CD4-positive, alpha-beta T cell treated with Interleukin-21 for 1 hour (primary cell): ENCODE results near the gene PRSS8.
A peak's percentile ranks its signal among the peaks of the same experiment; 100 is the strongest.
"Not testable (repeated sequence)": the region's sequence is repeated elsewhere in the genome, so short reads cannot be mapped to it uniquely, and the experiment has no call there.

Source experiments
- DNase-seq: peaks from one replicate; pipeline ENCODE4 v3.0.0-alpha.2; 2020

The PRSS8 gene

DNA sequence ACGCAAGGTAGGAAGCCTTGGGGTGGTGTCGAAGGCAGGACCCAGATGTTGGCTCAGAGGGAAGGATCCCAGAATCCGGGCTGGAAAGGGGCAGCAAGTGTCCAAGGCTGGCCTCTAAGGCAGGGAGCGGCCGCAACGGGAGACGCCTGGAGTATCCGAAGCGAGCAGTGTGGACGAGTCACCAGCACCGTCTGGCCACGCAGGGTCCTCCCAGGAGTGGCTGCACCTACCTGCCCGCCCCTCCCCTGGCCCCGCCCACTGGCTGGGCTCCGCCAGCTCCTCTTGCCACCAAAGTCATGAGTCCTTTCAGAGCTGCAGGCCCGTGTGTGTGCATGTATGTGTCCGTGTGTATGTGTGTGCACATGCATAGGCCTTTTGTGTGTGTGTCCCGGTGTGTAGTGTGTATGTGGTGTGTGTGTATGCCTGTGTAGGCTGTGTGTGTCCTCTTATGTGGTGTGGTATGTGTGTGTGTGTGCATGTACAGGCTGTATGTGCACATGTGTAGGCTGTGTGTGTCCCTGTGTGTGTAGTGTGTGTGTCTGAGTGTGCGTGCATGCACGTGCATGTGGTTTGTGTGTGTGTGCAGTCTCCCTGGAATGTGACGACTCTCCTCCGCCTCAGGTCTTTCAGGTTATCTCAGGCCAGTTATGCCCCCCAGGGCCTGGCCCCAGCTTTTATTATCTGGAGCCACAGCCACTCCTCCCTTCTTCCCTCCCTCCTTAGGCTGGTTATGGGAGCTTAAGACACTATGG is at the start of gene PRSS8:
Gene PRSS8, minus strand, starts transcription at position 193 of the 752 bp plus-strand sequence. CDS start 229 bp downstream, outside the sequence.
- no peak for DNase-seq

DNA sequence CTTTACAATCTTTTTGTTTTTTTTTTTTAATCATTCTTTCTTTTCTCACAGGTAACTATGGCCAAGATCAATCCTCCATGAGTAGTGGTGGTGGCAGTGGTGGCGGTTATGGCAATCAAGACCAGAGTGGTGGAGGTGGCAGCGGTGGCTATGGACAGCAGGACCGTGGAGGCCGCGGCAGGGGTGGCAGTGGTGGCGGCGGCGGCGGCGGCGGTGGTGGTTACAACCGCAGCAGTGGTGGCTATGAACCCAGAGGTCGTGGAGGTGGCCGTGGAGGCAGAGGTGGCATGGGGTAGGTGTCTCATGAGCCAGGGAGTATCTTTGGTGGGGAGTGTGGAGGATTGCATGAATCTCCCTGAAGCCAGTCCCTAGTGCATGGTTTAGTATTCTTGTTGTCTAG is 49.4 kb upstream of the PRSS8 start:
- no peak for DNase-seq

DNA sequence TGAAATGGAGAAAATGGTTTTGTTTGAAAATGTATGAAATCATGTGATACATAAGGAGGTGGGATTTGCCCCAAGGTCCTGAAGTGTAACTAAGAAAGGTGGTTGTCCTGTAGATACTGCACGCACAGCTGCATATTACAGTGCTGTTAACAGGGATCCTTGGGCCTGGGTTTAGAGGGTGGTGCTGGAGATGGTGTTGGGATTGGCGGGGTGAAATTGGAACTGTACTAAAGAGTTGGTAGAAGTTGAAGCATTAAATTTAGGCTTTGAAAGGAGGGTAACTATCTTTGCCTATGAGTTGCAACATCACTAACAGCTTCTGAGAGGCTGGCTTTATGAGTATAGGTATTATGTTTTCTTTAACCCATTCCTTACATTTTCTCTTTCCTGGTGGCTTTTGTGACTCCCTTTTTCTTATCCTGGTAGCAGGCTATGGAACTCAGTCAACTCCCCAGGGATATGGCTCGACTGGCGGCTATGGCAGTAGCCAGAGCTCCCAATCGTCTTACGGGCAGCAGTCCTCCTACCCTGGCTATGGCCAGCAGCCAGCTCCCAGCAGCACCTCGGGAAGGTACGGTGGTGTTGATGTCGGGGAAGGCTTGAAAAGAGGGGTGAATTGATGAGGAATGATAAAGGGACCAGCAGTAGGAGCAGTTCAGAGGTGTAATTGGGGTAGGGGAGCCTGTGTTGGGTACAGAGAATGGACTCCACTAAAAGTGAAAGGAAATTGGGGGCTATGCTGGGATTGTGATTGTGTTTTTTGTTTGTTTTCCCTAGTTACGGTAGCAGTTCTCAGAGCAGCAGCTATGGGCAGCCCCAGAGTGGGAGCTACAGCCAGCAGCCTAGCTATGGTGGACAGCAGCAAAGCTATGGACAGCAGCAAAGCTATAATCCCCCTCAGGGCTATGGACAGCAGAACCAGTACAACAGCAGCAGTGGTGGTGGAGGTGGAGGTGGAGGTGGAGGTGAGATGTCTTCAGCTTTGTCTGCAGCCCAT is 48.2 kb upstream of the PRSS8 start:
- no peak for DNase-seq

DNA sequence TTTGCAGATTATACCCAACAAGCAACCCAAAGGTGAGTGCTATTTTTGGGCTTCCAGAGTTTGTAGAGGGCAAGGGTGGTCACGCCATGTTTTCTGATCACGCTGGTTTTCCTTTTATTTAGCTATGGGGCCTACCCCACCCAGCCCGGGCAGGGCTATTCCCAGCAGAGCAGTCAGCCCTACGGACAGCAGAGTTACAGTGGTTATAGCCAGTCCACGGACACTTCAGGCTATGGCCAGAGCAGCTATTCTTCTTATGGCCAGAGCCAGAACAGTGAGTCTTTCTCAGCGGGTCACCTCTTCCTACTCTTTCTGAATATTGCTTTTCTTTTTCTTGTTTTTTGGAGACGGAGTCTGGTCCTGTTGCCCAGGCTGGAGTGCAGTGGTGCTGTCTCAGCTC is 46.9 kb upstream of the PRSS8 start:
- DNase-seq: no peak

DNA sequence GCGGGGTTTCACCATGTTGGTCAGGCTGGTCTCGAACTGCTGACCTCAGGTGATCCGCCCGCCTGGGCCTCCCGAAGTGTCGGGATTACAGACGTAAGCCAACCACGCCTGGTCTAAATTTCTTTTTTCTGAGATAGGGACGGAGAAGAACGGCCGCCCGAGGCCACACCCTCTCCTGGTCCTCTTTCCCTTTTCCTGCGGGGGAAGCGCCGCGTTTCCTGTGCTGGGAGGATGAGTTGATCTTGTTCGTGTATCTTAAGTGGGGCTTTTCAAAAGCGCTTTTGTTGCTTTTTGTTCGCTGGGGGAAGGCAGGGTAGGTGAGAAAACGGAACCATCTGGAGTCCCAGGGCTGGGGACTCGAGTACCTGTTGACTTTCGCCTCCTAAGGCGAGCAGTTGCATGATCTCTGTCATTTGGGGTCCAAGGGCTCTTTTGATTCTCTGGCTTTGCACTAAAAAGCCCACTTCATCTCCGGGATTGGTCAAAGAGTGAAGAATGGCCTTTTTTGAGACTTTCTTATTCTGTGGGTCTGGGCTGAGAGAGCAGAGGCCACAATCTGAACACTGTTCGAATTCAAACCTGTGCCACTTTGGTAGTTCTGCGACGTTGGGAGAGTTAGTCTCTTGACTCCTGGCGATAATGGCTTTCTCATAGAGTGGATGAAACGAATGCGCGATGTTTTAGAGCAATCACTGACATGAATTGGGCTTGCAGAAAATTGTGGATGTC is 45.7 kb upstream of the PRSS8 start:
- peak; percentile 44 for DNase-seq

DNA sequence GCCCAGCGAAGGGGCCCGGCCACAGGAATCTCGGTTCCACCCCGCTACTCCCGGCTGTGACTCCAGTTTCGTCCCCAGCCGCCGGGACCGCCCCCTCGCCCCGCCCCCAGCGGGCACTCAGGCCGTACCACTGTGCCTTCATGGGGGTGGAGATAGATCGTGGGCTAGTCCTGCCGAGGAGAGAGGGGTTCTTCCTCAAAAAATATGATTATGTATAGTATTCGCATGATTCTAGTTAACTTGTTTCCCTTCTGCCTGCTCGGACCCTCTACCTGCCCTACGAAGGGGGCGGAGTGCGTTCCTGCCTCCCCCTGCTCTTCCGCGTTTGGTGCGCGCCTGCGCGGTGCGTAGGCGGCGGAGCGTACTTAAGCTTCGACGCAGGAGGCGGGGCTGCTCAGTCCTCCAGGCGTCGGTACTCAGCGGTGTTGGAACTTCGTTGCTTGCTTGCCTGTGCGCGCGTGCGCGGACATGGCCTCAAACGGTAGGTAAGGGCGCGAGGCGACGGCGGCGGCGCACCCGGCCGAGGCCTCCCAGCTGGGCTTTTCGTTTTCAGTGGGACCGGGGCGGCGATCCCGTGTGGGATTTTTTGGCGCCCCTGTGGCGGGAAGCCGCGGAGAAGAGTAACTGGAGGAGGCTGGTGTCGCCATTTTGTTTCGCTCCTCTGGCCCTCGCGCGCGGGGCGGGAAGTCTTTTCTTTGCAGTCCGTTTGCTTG is 44.4 kb upstream of the PRSS8 start, which contains the start of gene FUS:
Gene FUS, plus strand, starts transcription at position 393 of the 713 bp plus-strand sequence. Its CDS starts 76 bp downstream, at position 469.
- DNase-seq: peak; percentile 93

DNA sequence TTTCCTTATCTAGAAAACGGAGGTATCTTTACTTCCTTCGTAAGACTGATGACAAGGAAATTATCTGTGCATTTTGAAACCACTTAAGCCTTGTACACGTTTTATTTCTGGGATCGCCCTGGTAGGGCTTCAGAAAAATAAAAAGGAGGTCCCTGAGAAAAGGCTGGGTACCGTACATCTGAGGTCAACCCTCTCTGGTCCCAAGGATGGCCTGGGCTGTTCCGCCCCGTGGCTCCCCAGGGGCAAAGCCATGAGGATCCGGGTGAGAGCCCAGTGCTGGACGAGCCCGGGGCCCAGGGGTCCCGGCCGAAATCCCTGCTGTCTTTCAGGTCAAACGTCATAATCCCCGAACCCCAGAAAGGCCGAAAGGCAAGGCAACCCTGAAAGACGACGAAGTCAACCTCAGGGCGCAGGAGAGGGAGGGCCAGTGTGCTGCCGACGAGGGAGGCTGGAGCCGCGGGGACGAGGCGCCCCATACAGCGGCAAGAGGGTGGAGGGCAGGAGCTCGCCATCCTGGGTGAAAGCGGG is 43.8 kb upstream of the PRSS8 start:
- DNase-seq: no peak

DNA sequence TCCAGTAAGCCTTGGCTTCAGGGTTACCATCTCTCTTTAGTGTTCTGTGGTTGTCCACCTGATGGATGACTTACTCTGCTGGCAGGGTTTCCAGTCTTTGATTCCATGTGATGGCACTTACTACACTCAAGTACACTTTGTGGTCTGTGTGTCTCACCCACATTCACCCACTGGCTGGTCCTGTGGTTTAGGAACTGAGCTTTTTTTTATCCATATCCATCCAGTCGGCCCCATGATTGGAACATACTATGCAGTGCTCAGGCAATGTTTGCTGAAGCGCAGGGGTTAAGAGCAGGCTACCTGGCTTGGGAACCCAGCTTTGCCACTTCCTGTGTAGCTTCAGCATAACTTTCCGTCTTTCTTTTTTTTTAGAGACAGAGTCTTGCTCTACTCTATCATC is 41.6 kb upstream of the PRSS8 start:
- DNase-seq: peak; percentile 64

DNA sequence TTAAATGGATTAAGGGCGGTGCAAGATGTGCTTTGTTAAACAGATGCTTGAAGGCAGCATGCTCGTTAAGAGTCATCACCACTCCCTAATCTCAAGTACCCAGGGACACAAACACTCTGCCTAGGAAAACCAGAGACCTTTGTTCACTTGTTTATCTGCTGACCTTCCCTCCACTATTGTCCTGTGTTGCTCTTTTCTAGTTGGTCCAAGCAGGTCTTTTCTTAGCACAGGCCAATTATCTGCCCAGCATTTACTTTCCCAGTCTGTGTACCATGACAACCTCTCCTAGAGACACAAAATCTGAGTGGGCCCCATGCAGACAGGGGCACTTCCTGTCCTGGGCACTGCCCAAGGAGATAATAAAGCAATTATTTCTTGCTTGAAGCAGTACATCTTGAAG is 34.5 kb upstream of the PRSS8 start:
- DNase-seq: not testable (repeated sequence)

DNA sequence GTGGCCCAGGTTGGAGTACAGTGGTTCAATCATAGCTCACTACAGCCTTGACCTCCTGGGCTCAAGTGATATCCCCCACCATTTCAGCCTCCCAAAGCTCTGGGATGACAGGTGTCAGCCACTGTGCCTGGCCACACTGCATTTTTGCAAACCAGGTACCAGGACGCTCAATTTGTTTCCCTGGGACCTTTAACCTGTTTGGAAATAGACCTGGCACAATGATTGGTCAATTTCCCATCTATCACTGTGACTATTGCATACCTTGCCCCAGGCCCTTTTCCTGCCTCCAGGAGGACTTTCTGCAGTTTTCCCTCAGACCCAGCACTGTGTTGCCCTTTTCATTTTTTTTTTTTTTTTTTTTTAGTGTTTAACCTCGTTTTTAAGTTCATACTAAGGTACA is 33.3 kb upstream of the PRSS8 start:
- DNase-seq: no peak

DNA sequence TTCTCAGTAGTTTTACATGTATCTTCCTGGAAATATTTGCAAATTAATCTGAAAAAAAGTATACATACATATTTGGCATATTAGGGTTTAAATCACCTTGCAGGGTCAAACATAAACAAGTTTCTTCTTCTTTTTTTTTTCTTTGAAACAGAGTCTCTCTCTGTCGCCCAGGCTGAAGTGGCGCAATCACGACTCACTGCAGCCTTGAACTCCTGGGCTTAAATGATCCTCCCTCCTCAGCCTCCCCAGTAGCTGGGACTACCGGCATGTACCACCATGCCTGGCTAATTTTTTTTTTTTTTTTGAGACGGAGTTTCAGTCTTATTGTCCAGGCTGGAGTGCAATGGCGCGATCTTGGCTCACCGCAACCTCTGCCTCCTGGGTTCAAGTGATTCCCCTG is 31.8 kb upstream of the PRSS8 start:
- DNase-seq: no peak

DNA sequence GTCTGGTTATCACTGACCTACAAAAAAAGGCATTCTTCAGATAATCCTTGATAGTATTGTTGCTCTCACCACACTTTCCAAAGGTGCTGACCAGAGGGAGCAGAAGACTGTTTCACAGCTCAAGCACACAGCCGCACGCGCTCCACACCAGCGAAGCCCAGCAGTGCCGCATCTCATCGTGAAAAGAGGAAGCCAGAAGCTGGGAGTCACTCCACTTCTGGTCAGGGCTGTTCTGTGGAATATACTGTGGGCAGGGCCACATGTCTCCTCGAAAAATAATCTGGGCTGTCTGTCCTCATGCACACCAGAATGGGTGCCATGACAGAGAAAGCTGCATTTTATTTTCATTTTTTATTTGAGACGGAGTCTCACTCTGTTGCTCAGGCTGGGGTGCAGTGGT is 21.6 kb upstream of the PRSS8 start:
- no peak for DNase-seq

DNA sequence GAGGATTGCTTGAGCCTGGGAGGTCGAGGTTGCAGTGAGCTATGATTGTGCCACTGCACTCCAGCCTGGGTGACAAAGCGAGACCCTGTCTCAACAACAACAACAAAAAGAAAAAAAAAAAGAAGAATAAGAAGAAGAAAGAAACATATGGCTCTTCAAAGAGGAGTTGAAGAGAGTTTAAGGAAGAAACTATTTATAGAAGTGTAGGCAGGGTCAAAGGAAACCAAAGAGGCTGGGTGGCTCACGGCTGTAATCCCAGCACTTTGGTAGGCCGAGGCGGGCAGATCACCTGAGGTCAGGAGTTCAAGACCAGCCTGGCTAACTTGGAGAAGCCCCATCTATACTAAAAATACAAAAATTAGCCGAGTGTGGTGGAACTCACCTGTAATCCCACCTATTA is 15.4 kb upstream of the PRSS8 start:
- DNase-seq: not testable (repeated sequence)

DNA sequence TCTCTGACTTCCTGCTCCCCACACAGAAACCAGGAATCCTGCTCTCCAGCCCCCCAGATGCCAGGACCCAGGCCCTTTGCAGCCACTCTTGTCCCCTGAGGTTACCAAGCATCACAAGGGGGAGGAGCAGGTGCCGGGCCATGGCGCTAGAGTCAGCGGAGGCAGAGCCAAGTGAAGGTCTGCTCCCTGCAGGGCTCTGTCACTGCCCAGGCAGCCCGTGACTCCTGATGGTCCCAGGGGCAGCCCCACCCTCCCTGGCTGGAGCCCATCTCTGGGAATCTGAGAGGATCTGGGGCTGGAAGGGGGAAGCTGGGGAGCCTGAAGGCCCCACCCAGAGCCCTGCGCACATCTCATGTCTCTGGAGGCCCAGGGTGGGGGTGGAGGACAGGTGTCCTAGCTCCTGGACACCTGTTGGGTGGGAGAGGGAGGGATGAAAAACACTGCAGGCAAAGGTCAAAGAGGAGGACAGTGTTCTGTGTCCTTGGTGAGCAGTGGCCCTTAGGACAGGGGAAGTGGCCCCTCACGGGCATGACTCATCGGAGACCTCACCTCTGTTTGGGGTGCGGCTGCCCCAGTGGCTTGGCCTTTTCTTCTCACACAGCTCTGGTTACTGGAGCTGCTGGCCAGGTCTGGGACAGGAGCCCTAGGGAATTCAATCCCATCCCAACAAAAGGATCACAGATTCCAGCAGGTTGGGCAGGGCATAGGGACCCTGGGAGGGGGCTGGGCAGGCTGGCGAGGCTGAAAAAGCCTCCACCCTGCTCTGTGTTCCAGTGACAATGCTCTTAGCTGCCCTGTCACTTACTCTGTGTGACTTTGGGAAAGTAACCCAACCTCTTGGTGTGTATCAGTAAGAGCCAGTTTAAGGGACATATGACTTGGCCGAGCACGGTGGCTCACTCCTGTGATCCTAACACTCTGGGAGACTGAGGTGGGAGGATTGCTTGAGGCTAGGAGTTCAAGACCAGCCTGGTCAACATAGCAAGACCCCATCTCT is 14.7 kb upstream of the PRSS8 start, which contains the start of gene PRSS36:
Gene PRSS36, minus strand, starts transcription at position 173 of the 997 bp plus-strand sequence. Its CDS starts 31 bp downstream, at position 142.
- DNase-seq: no peak

DNA sequence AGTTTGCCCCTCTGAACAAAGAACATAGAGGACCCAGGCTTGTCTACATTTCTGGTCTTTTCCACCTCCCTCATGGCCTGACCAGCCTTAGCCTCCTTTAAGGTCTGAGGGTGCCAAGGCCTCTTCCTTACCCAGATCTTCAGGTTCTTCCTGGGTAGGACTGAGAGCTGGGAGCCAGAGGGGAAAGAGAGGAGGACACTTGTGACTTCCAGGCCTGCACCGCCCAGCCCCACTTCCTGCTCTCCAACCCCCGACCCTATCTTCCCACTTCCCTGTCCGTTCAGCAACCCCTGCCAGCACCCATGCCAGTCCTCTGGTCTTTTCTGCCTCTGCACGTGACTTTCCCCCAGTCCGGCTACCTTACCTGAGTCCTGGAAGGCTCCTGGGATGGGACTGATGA is 13.8 kb upstream of the PRSS8 start:
- no peak for DNase-seq

DNA sequence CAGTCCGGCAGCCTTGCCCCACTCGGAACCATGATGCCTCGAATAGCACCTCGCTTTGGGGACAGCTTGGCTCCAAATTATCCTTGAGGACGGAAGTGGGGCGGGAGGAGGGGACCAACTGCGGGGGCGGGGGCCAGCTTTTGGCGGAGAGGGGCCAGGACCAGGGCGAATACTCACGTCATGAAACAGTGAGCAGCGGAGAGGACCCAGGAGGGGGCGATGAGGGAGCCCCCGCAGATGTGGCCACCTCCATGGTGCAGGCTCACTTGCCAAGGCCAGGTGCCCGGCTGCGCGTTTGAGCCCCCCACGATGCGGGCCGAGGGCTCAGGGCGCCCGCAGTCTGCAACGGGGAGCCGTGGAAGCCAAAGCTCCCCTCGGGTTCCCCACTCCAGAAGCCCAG is 13.4 kb upstream of the PRSS8 start:
- no peak for DNase-seq

DNA sequence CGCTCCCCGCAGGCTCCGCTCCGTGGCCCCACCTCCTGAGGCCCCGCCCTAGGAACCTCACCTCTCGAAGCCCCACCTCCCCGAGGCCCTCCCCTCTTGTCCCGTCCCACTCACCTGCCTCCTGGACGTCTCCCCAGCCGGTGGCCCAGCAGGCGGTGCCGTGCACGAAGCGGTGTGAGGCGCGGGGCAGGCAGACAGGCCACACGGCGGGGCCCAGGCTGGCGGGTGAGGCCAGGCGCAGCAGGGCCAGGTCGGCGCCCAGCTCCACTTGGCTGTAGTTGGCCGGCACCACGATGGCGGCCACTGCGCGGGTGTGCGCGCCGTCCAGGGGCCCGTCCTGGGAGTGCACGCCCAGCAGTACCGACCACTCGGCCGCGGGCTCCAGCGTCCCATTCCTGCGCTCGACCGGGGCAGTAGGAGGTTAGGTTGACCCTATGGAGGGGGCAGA is 12.8 kb upstream of the PRSS8 start:
- DNase-seq: no peak

DNA sequence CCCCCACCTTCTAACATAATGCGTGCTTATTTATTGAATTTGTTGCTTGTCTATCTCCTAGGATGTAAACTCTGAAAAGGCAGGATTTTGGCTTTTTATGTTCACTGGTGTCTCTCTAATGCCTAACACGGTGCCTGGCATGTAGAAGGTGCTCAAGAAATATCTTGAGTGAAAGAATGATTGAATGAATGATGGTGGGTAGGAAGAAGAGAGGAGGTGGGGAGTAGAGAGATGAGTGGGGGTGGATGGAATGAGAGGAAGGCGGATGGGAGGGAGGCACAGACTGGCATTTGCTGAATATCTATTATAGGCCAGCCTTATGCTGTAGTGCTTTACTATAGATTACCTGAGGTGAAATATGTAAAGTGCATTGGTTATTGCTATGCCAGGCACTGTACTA is 12.0 kb upstream of the PRSS8 start:
- no peak for DNase-seq

DNA sequence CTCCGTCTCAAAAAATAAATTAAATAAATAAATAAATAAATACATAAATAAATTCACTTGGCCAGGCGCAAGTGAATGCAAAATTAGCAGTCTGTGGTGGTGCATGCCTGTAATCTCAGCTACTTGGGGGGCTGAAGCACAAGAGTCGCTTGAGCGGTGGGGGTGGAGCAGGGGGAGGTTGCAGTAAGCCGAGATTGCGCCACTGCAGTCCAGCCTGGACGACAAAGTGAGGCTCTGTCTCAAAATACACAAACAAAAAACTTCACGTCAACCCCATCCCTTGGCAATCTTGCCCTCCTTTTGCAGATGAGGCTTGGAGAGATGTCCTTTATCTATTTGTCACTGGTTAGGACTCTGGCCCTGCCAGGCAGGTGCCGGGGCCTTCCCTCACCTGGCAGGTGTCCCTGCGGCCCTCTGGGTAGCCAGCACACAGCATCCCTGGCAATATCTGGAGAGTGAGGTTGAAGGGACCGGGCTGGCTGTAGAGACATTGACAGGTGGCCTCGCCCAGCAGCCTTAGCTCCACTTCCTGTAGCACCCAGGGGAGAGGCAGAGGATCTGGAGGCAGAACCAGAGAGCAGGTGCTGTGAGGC is 10.0 kb upstream of the PRSS8 start:
- DNase-seq: no peak

DNA sequence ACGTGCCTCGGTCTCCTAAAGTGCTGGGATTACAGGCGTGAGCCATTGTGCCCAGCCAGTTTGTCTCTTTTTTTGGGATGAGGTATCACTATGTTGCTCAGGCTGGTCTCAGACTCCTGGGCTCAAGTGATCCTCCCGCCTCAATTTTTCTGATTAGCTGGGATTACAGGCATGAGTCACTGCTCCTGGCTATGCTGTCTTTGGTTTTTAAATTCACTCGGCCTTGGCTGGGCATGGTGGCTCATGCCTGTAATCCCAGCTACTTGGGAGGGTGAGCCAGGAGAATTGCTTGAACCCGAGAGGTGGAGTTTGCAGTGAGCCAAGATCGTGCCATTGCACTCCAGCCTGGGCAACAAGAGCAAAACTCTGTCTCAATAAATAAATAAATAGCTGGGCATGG is 8.9 kb upstream of the PRSS8 start:
- not testable (repeated sequence) for DNase-seq
